ENCODE data around the gene PDF. TPM values are rescaled to one million over a fixed set of nuclear protein-coding genes. Genes with fewer than 3 reads are reported as not detected.

Gene PDF
- total and polyA plus RNA-seq, 2 donors (not counting 1 experiment from before 2014, with no cell fraction given): 5.5 to 9.6 TPM

DNA sequence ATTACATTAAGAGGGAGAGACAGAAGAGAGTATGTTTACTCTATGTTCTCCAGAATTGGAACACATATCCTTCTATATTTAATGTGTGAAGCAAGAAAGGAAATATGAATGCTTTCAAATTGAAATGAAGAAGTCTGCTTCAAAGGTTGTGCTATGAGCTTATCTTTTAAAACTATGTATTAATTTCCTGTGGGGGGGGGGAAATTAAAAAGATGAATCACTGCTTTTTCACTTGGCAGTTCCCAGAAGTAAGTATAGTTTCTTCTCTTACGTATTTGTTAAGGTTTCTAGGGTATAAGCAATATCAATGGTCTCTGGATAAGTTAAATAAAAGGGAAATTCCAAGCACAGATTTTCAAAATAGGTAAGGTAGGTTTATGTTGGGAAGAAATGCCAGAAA is 48.4 kb upstream of the PDF start:
- no peaks in the 10 kb centered on the region for H4K20me1 ChIP-seq (ENCODE audit: control insufficient read depth, insufficient read depth, low read length, poor library complexity, severe bottlenecking)
- H3K4me3 ChIP-seq (ENCODE audit: control extremely low read depth in 1 of 5, extremely low read depth in 1 of 5, insufficient read depth in 1 of 5, low read depth in 2 of 5, low read length in 4 of 5): no peak overlapping the region
- no peaks in the 10 kb centered on the region for H3K9me3 ChIP-seq (ENCODE audit: control extremely low read depth in 1 of 3, control insufficient read depth in 2 of 3, insufficient read depth in 1 of 3, low read length in 2 of 3)
- no CpG with 5 or more reads among the region's 1 CpG for WGBS (ENCODE audit: insufficient coverage)
- peaks cover 10 to 52% of the 10 kb centered on the region in 2 experiments for H3K36me3 ChIP-seq (replicated peaks in 1 of 2; ENCODE audit: control extremely low read depth in 1 of 2, control insufficient read depth in 1 of 2, extremely low read depth in 1 of 2, insufficient read depth in 2 of 2, low read length in 1 of 2)
- ChIA-PET CTCF (interaction anchor here (1.4 kb wide), 1 partner anchor 17 kb away, joined by 3 read pairs; no protein-coding TSS in a partner anchor), POLR2A (interaction anchor here (0.5 kb wide), 1 partner anchor 974 kb away, joined by 5 read pairs; no protein-coding TSS in a partner anchor)
- H3K79me2 ChIP-seq (ENCODE audit: control insufficient read depth, insufficient read depth, low read length): peaks cover 58% of the 10 kb centered on the region
- Mint-ChIP-seq H3K4me1 (peaks cover 43% of the 10 kb centered on the region), H3K9me3 (ENCODE audit: insufficient read depth) (no peaks in the 10 kb centered on the region), H3K4me3 (no peak overlapping the region), H3K27me3 (no peaks in the 10 kb centered on the region), H3K27ac (peak overlapping the region; percentile 43)
- H3K4me1 ChIP-seq (ENCODE audit: control insufficient read depth in 2 of 2, insufficient read depth in 2 of 2, low read length in 2 of 2): peaks cover 21 to 23% of the 10 kb centered on the region in 2 donors
- no peaks in the 10 kb centered on the region for H3K27me3 ChIP-seq (replicated peaks in 1 of 4; ENCODE audit: control extremely low read depth in 1 of 4, control insufficient read depth in 3 of 4, insufficient read depth in 4 of 4, low read length in 3 of 4)
- intact Hi-C loops (cut with micrococcal nuclease): no loop called here
- DNase-seq (no peak), ATAC-seq (ENCODE audit: low read depth) (no peak)
- no peak overlapping the region for H2AFZ ChIP-seq (ENCODE audit: insufficient read depth, low read depth, low read length, poor library complexity, severe bottlenecking)
- peak overlapping the region in 1 of 2 donors; percentile 32 for H3K27ac ChIP-seq (ENCODE audit: low read length in 2 of 2)
- no peak overlapping the region for H3K9ac ChIP-seq (ENCODE audit: low read length)
- H3K4me2 ChIP-seq (replicated peaks; ENCODE audit: low read depth, low read length, poor library complexity, severe bottlenecking): no peak overlapping the region
- TF ChIP-seq, protein P1, sequence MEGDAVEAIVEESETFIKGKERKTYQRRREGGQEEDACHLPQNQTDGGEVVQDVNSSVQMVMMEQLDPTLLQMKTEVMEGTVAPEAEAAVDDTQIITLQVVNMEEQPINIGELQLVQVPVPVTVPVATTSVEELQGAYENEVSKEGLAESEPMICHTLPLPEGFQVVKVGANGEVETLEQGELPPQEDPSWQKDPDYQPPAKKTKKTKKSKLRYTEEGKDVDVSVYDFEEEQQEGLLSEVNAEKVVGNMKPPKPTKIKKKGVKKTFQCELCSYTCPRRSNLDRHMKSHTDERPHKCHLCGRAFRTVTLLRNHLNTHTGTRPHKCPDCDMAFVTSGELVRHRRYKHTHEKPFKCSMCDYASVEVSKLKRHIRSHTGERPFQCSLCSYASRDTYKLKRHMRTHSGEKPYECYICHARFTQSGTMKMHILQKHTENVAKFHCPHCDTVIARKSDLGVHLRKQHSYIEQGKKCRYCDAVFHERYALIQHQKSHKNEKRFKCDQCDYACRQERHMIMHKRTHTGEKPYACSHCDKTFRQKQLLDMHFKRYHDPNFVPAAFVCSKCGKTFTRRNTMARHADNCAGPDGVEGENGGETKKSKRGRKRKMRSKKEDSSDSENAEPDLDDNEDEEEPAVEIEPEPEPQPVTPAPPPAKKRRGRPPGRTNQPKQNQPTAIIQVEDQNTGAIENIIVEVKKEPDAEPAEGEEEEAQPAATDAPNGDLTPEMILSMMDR (IDR thresholded peaks at IDR 0.05): no peak

DNA sequence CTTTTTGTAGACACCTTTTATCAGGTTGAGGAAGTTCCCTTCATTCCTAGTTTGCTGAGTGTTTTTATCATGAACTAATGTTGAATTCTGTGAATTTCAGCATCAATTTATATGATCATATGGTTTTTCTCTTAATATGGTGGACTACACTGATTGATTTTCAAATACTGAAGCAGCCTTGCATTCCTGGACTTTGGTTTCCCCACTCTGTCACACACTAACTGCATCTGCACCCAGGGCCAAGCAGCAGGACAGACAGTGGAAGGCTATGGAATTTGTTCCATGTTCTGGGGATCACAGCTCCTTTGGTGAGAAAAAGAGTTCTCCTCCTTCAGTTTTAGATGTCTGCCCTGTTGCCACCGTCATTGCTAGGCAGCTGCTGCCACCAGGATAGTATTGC is 47.6 kb upstream of the PDF start:
- H3K4me3 Mint-ChIP-seq: no peak overlapping the region
- Histone ChIP-seq H4K20me1 (ENCODE audit: control insufficient read depth, insufficient read depth, low read length, poor library complexity, severe bottlenecking) (no peaks in the 10 kb centered on the region), H3K9ac (ENCODE audit: low read length) (no peak overlapping the region), H3K36me3 (replicated peaks in 1 of 2; ENCODE audit: control extremely low read depth in 1 of 2, control insufficient read depth in 1 of 2, extremely low read depth in 1 of 2, insufficient read depth in 2 of 2, low read length in 1 of 2) (peaks cover 10 to 46% of the 10 kb centered on the region in 2 experiments), H3K27me3 (replicated peaks in 1 of 4; ENCODE audit: control extremely low read depth in 1 of 4, control insufficient read depth in 3 of 4, insufficient read depth in 4 of 4, low read length in 3 of 4) (no peaks in the 10 kb centered on the region), H3K4me1 (ENCODE audit: control insufficient read depth in 2 of 2, insufficient read depth in 2 of 2, low read length in 2 of 2) (peaks cover 21 to 27% of the 10 kb centered on the region in 2 donors), H3K4me3 (ENCODE audit: control extremely low read depth in 1 of 5, extremely low read depth in 1 of 5, insufficient read depth in 1 of 5, low read depth in 2 of 5, low read length in 4 of 5) (no peak overlapping the region), H3K27ac (ENCODE audit: low read length in 2 of 2) (peak overlapping the region in 1 of 2 donors; percentile 32), H2AFZ (ENCODE audit: insufficient read depth, low read depth, low read length, poor library complexity, severe bottlenecking) (no peak overlapping the region), H3K4me2 (replicated peaks; ENCODE audit: low read depth, low read length, poor library complexity, severe bottlenecking) (no peak overlapping the region), H3K79me2 (ENCODE audit: control insufficient read depth, insufficient read depth, low read length) (peaks cover 58% of the 10 kb centered on the region), H3K9me3 (ENCODE audit: control extremely low read depth in 1 of 3, control insufficient read depth in 2 of 3, insufficient read depth in 1 of 3, low read length in 2 of 3) (no peaks in the 10 kb centered on the region)
- WGBS (ENCODE audit: insufficient coverage): 100% methylated on average over 1 of the region's 1 CpG
- intact Hi-C loops (cut with micrococcal nuclease): no loop called here
- ChIA-PET POLR2A (no interaction called here), CTCF (no interaction called here)
- no peaks in the 10 kb centered on the region for H3K9me3 Mint-ChIP-seq (ENCODE audit: insufficient read depth)
- no peak for TF ChIP-seq EZH2 (IDR thresholded peaks at IDR 0.05; ENCODE audit: borderline replicate concordance, insufficient read depth, low read depth, low read length, poor library complexity, severe bottlenecking)
- TF ChIP-seq, protein P1 (IDR thresholded peaks at IDR 0.05): no peak
- peaks cover 45% of the 10 kb centered on the region for H3K4me1 Mint-ChIP-seq
- peak overlapping the region; percentile 63 for H3K27ac Mint-ChIP-seq
- no peaks in the 10 kb centered on the region for H3K27me3 Mint-ChIP-seq
- DNase-seq (no peak), ATAC-seq (ENCODE audit: low read depth) (no peak)

All from B cell (primary cell).